Endothelial cell (in vitro differentiated cells): ENCODE data around the gene ERBB3. TPM values are rescaled to one million over a fixed set of nuclear protein-coding genes. Genes with fewer than 3 reads are reported as not detected.
"Not testable (repeated sequence)": the region's sequence is repeated elsewhere in the genome, so short reads cannot be mapped to it uniquely, and the experiment has no call there.

Experiments
- DNase-seq: peaks from one replicate; pipeline ENCODE4 v3.0.0; 2021; ENCODE audit warnings: low spot score
- H3K27ac Mint-ChIP-seq: one replicate; pipeline ENCODE4 v1.8.0; 2021; ENCODE audit warnings: mixed read lengths, inconsistent platforms; ENCODE audit not compliant: unreplicated experiment
- H3K27me3 Mint-ChIP-seq: one replicate; pipeline ENCODE4 v1.8.0; 2021; ENCODE audit warnings: mild to moderate bottlenecking, moderate library complexity, mixed read lengths, inconsistent platforms; ENCODE audit not compliant: unreplicated experiment
- H3K36me3 Mint-ChIP-seq: one replicate; pipeline ENCODE4 v1.8.0; 2021; ENCODE audit warnings: mild to moderate bottlenecking, low read depth, mixed read lengths, inconsistent platforms; ENCODE audit not compliant: unreplicated experiment
- H3K4me1 Mint-ChIP-seq: one replicate; pipeline ENCODE4 v1.8.0; 2021; ENCODE audit warnings: mild to moderate bottlenecking, mixed read lengths, inconsistent platforms; ENCODE audit not compliant: unreplicated experiment
- H3K4me3 Mint-ChIP-seq: one replicate; pipeline ENCODE4 v1.8.0; 2021; ENCODE audit warnings: mild to moderate bottlenecking, mixed read lengths, inconsistent platforms; ENCODE audit not compliant: unreplicated experiment
- H3K9me3 Mint-ChIP-seq: one replicate; pipeline ENCODE4 v1.8.0; 2021; ENCODE audit warnings: mixed read lengths, inconsistent platforms; ENCODE audit not compliant: unreplicated experiment
- total RNA-seq: library from RNA; stranded (reverse); fragmentation: NEBNext Ultra II Directional; extraction: Animal tissue kit (Norgen Biotek cat#: 25700); gene quantifications from one replicate; pipeline ENCODE4 v1.2.1, GENCODE V29; 2021; ENCODE audit not compliant: unreplicated experiment
- TF ChIP-seq, protein P1 (sequence below): fragments of 200-600 bp; sonication (generic); IDR thresholded peaks from one replicate; pipeline ENCODE4 v1.5.0; 2021; ENCODE audit warnings: antibody characterized with exemption; ENCODE audit not compliant: unreplicated experiment

The ERBB3 gene
- total RNA-seq, 1 donor from 2014 or later = 4.2 TPM

DNA sequence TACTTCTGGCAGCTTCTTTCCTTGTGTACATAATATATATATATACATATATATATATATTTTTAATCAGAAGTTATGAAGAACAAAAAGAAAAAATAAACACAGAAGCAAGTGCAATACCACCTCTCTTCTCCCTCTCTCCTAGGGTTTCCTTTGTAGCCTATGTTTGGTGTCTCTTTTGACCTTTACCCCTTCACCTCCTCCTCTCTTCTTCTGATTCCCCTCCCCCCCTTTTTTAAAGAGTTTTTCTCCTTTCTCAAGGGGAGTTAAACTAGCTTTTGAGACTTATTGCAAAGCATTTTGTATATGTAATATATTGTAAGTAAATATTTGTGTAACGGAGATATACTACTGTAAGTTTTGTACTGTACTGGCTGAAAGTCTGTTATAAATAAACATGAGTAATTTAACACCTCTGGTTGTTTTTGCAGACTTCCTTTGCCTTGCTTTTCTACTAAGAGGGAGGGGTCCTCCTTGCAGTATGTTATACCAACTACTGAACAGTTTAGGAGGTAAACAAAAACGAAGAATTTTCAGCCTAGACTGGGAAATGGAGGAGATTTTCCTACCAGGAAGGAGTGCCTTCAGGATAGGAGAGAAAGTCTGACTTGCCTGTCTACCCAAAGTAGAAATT is 41.8 kb upstream of the ERBB3 start:
- Mint-ChIP-seq H3K27me3 (peaks cover 8% of the 10 kb centered on the region), H3K9me3 (no peaks in the 10 kb centered on the region), H3K36me3 (peaks cover 13% of the 10 kb centered on the region), H3K4me1 (peaks cover 16% of the 10 kb centered on the region), H3K4me3 (no peak overlapping the region), H3K27ac (peak overlapping the region; percentile 48)
- DNase-seq = no peak
- TF ChIP-seq, protein P1, sequence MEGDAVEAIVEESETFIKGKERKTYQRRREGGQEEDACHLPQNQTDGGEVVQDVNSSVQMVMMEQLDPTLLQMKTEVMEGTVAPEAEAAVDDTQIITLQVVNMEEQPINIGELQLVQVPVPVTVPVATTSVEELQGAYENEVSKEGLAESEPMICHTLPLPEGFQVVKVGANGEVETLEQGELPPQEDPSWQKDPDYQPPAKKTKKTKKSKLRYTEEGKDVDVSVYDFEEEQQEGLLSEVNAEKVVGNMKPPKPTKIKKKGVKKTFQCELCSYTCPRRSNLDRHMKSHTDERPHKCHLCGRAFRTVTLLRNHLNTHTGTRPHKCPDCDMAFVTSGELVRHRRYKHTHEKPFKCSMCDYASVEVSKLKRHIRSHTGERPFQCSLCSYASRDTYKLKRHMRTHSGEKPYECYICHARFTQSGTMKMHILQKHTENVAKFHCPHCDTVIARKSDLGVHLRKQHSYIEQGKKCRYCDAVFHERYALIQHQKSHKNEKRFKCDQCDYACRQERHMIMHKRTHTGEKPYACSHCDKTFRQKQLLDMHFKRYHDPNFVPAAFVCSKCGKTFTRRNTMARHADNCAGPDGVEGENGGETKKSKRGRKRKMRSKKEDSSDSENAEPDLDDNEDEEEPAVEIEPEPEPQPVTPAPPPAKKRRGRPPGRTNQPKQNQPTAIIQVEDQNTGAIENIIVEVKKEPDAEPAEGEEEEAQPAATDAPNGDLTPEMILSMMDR = no peak

DNA sequence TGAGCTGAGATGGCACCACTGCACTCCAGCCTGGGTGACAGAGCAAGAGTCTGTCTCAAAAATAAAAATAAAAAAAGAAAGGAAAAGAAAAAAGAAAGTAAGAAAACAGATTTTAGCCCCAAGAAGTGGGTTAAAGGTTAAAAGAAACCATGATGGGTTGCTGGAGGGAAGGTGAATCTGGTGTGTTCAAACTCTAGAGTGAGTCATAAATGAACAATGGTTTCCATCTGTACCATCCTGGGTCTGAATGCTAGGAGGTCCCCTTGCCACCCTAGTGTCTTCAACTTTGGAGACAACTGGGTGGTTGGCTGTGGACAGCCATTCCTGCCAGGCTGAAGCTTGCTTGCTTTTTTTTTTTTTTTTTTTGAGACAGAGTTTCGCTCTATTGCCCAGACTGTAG is 39.8 kb upstream of the ERBB3 start:
- peaks cover 22% of the 10 kb centered on the region for H3K4me1 Mint-ChIP-seq
- no peak for DNase-seq
- TF ChIP-seq, protein P1 = no peak
- H3K36me3 Mint-ChIP-seq = peaks cover 28% of the 10 kb centered on the region
- peaks cover 8% of the 10 kb centered on the region for H3K27me3 Mint-ChIP-seq
- H3K4me3 Mint-ChIP-seq = no peak overlapping the region
- H3K27ac Mint-ChIP-seq = no peak overlapping the region
- H3K9me3 Mint-ChIP-seq = no peaks in the 10 kb centered on the region

DNA sequence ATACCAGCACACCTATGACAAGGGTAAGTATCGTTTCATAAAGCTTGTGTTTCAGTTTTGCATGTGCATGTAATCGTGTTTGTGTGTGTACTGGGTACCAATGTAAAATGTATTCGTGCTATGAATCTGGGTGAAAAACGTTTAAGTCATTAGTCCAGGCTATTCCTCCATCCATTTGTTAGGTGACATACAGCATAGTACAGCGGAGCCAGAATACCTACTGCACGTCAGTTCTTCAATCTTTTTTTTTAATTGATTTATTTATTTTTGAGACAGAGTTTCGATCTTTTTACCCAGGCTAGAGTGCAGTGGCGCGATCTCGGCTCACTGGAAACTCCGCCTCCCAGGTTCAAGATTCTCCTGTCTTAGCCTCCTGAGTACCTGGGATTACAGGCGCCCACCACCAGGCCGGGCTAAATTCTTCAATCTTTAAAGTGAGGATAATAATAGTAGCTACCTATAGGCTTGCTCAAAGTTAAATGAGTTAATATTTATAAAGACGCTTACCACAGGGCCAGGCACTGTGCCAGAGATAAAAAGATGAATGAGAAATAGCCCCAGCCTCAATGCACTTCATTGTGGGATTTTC is 38.9 kb upstream of the ERBB3 start:
- H3K4me1 Mint-ChIP-seq = peaks cover 22% of the 10 kb centered on the region
- peak overlapping the region; percentile 91 for H3K27ac Mint-ChIP-seq
- DNase-seq = no peak
- no peaks in the 10 kb centered on the region for H3K9me3 Mint-ChIP-seq
- H3K36me3 Mint-ChIP-seq = peaks cover 28% of the 10 kb centered on the region
- H3K4me3 Mint-ChIP-seq = peak overlapping the region; percentile 80
- peaks cover 8% of the 10 kb centered on the region for H3K27me3 Mint-ChIP-seq
- TF ChIP-seq, protein P1 = no peak

DNA sequence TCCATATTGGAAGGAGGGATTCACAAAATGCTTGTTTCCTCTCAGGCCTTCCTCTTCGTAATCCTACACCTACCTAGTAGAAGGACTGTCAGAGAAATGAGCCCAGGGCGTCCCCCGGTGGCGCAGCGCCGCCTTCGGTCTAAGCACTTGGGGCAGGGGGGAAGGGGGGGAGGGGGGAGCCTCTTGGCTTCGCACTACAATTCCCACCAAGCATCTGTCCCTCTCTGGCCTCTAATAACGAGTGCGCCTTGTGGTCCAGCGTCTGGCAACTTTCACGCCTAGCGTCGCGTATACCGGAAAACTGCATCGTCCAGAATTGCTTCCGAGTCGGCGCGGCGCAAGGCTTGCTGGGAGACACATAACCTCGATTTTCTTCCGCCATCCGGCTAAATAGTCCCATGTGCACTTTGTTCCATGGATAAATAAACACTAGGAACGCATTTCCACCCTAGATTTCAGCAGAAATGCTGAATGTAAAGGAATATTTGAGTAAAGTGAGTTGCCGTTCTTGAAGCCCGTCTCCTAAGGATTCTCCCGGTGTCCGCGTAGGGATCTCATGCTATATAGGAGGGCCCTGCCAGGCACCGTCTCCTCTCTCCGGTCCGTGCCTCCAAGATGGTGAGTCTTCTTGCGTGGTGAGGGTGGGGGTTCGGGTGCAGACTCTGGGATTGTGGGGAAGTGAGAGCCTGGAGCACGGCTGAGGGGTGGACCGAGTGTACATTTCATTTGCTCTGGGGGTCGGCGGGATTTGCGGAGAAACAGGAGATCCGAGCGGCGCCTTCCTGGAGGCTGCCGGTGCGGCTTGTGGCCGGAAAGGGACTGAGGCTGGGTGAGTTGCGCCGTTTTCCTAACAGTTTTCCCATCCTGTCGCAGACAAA is 38.2 kb upstream of the ERBB3 start, which contains the start of gene RPS26:
RPS26 (plus strand) TSS at position 367 of the 878 bp plus-strand sequence; CDS start at position 616, 249 bp downstream.
- peaks cover 22% of the 10 kb centered on the region for H3K4me1 Mint-ChIP-seq

DNA sequence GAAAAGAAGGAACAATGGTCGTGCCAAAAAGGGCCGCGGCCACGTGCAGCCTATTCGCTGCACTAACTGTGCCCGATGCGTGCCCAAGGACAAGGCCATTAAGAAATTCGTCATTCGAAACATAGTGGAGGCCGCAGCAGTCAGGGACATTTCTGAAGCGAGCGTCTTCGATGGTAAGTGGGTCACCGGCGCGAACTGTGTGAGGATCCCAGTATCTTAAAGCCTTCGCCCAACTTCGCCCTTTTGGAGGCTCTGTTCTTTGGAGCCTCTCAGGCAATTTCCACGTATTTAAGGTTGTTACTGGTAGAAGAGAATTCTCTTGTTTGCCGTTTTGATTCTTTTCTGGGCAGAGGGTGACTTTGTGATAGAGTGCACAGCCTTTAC is 37.5 kb upstream of the ERBB3 start:
- not testable (repeated sequence) for H3K27me3 Mint-ChIP-seq, DNase-seq, H3K9me3 Mint-ChIP-seq
- Mint-ChIP-seq H3K27ac (peak overlapping the region; percentile 96), H3K4me1 (peaks cover 22% of the 10 kb centered on the region), H3K36me3 (peaks cover 28% of the 10 kb centered on the region), H3K4me3 (peak overlapping the region; percentile 98)

More for the DNA sequence above, 38.2 kb upstream of the ERBB3 start, which contains the start of gene RPS26:
- Mint-ChIP-seq H3K4me3 (peak within 1 kb of the TSS; percentile 98), H3K9me3 (no peaks in the 10 kb centered on the region), H3K27me3 (peaks cover 9% of the 10 kb centered on the region), H3K36me3 (peaks cover 28% of the 10 kb centered on the region), H3K27ac (peak within 1 kb of the TSS; percentile 96)
- peak; percentile 88 for DNase-seq
- TF ChIP-seq, protein P1 = peak; percentile 39
